ENCODE measurements around the gene SATB2. TPM values are rescaled to one million over a fixed set of nuclear protein-coding genes. Genes with fewer than 3 reads are reported as not detected.

The SATB2 gene
- total RNA-seq, 1 experiment from 2014 or later, result 11.2 TPM

DNA sequence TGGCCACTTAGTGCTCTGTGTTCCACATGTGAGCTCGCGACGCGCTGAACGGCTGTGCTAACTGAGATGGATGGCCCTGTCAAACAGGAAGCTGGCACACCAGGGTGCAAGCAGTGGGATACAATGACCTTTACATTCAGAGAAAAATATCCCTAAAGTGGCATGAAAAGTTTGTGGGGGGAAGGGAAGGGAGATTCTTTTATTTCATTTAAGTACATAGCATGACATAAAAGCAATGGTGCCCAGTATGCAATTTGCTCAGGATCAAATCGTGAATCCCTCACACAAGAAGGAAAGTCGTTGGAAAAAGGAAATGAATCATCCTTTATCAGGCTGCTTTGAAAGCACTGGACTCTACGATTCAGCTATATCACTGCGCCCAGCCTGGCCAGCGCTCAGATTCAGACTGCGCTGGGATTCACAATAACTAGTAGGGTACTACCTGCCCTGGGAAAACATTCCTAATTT, 26.0 kb downstream of the SATB2 start:
- Mint-ChIP-seq H3K27me3 (ENCODE audit: unreplicated experiment) (no peaks in the 10 kb centered on the region), H3K4me3 (ENCODE audit: low read depth, unreplicated experiment) (no peak overlapping the region), H3K9me3 (ENCODE audit: low read depth, unreplicated experiment) (no peaks in the 10 kb centered on the region), H3K27ac (ENCODE audit: unreplicated experiment) (no peak overlapping the region), H3K36me3 (ENCODE audit: insufficient read depth, unreplicated experiment) (no peaks in the 10 kb centered on the region), H3K4me1 (ENCODE audit: low read depth, unreplicated experiment) (no peaks in the 10 kb centered on the region)
- intact Hi-C loops (cut with micrococcal nuclease; ENCODE audit: unreplicated experiment), result no loop called here
- no TSS peak for BruUV-seq (replicated peaks)
- DNase-seq, result no peak
- TF ChIP-seq, protein P1, sequence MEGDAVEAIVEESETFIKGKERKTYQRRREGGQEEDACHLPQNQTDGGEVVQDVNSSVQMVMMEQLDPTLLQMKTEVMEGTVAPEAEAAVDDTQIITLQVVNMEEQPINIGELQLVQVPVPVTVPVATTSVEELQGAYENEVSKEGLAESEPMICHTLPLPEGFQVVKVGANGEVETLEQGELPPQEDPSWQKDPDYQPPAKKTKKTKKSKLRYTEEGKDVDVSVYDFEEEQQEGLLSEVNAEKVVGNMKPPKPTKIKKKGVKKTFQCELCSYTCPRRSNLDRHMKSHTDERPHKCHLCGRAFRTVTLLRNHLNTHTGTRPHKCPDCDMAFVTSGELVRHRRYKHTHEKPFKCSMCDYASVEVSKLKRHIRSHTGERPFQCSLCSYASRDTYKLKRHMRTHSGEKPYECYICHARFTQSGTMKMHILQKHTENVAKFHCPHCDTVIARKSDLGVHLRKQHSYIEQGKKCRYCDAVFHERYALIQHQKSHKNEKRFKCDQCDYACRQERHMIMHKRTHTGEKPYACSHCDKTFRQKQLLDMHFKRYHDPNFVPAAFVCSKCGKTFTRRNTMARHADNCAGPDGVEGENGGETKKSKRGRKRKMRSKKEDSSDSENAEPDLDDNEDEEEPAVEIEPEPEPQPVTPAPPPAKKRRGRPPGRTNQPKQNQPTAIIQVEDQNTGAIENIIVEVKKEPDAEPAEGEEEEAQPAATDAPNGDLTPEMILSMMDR (IDR thresholded peaks at IDR 0.05; ENCODE audit: unreplicated experiment), result no peak
- CTCF ChIA-PET, result no interaction called here

DNA sequence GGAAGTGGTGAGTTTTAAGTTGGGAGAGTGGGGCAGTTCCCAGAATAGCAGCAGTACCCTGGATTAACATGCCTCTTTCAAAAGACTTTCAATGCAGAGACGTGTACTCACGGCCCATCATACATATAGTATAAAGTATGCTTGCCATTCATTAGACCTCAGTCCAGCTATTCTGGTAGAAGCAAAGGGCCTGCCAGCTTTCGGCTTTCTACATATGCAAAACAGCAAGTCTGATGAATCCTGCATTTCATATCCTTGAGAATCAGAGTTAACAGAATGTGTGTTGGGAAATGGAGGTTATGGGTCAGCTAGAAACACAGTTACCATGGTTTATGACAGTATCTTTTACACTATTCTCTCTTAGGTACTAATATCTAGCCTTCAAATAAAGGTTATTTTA, 27.5 kb downstream of the SATB2 start:
- no peak overlapping the region for H3K4me3 Mint-ChIP-seq (ENCODE audit: low read depth, unreplicated experiment)
- no peak for DNase-seq
- BruUV-seq (replicated peaks), result no TSS peak
- TF ChIP-seq, protein P1 (IDR thresholded peaks at IDR 0.05; ENCODE audit: unreplicated experiment), result no peak
- H3K4me1 Mint-ChIP-seq (ENCODE audit: low read depth, unreplicated experiment), result no peaks in the 10 kb centered on the region
- H3K9me3 Mint-ChIP-seq (ENCODE audit: low read depth, unreplicated experiment), result no peaks in the 10 kb centered on the region
- CTCF ChIA-PET, result no interaction called here
- intact Hi-C loops (cut with micrococcal nuclease; ENCODE audit: unreplicated experiment), result no loop called here
- no peaks in the 10 kb centered on the region for H3K36me3 Mint-ChIP-seq (ENCODE audit: insufficient read depth, unreplicated experiment)
- H3K27ac Mint-ChIP-seq (ENCODE audit: unreplicated experiment), result no peak overlapping the region
- H3K27me3 Mint-ChIP-seq (ENCODE audit: unreplicated experiment), result no peaks in the 10 kb centered on the region

DNA sequence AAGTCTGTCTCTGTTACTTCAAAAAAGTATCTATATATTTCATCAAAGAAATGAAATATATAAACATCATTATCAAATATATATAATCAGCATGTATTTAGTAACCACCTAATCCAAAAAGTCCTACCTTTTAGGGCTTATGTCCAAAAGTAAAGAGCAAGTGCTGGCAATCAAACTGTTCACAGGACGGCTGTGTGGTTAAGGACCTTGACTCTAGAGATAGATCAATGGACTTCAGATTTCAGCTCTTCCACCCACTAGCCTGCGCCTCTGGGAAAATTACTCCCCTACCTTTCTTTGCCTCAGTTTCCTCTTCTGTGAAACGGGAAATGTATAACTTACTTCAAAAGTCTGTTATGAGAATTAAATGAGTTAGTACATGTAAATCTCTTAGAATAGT, 29.4 kb downstream of the SATB2 start:
- TF ChIP-seq, protein P1 (IDR thresholded peaks at IDR 0.05; ENCODE audit: unreplicated experiment), result no peak
- no TSS peak for BruUV-seq (replicated peaks)
- no peak for DNase-seq
- no peak overlapping the region for H3K27ac Mint-ChIP-seq (ENCODE audit: unreplicated experiment)
- H3K27me3 Mint-ChIP-seq (ENCODE audit: unreplicated experiment), result no peaks in the 10 kb centered on the region
- no peaks in the 10 kb centered on the region for H3K4me1 Mint-ChIP-seq (ENCODE audit: low read depth, unreplicated experiment)
- H3K9me3 Mint-ChIP-seq (ENCODE audit: low read depth, unreplicated experiment), result no peaks in the 10 kb centered on the region
- CTCF ChIA-PET, result interaction anchor here (0.6 kb wide), 1 partner anchor 1279 kb away, joined by 3 read pairs; no protein-coding TSS in a partner anchor
- H3K4me3 Mint-ChIP-seq (ENCODE audit: low read depth, unreplicated experiment), result no peak overlapping the region
- H3K36me3 Mint-ChIP-seq (ENCODE audit: insufficient read depth, unreplicated experiment), result no peaks in the 10 kb centered on the region
- intact Hi-C loops (cut with micrococcal nuclease; ENCODE audit: unreplicated experiment), result no loop called here

DNA sequence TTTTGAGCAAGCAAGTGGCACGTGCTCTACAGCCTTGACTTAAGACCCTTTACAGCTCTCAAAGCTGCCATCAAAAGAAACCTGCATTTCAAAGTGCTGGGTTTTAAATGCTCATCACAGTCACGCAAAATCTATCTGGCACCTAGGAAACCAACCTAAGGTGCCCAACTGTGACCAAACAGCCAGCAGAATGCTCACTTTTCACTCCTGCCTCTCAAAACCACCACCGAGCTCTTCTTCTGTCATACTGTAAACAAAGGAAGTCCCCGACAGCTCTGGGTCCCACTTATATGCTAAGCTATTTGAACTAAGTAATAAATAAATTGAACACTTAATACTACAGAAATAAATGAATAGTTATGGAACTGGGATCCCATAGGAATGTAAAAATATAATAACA, 33.6 kb downstream of the SATB2 start:
- Mint-ChIP-seq H3K9me3 (ENCODE audit: low read depth, unreplicated experiment) (no peaks in the 10 kb centered on the region), H3K4me3 (ENCODE audit: low read depth, unreplicated experiment) (no peak overlapping the region), H3K4me1 (ENCODE audit: low read depth, unreplicated experiment) (no peaks in the 10 kb centered on the region), H3K36me3 (ENCODE audit: insufficient read depth, unreplicated experiment) (no peaks in the 10 kb centered on the region), H3K27ac (ENCODE audit: unreplicated experiment) (no peak overlapping the region), H3K27me3 (ENCODE audit: unreplicated experiment) (no peaks in the 10 kb centered on the region)
- intact Hi-C loops (cut with micrococcal nuclease; ENCODE audit: unreplicated experiment), result no loop called here
- CTCF ChIA-PET, result interaction anchor here (0.6 to 0.8 kb wide), 2 partner anchors 9 to 55 kb away, joined by 5 to 6 read pairs; no protein-coding TSS in a partner anchor
- no peak for DNase-seq
- TF ChIP-seq, protein P1 (IDR thresholded peaks at IDR 0.05; ENCODE audit: unreplicated experiment), result no peak
- no TSS peak for BruUV-seq (replicated peaks)

Data from Calu3 (cell line).